NCI-H748 (cell line): Measurements from ENCODE around the gene DCST2.

Experiments used
- DNase-seq: peaks from one replicate; lab custom pipeline; 2025; ENCODE audit not compliant: unreplicated experiment; lab: John Stamatoyannopoulos, UW

The DCST2 gene

DNA sequence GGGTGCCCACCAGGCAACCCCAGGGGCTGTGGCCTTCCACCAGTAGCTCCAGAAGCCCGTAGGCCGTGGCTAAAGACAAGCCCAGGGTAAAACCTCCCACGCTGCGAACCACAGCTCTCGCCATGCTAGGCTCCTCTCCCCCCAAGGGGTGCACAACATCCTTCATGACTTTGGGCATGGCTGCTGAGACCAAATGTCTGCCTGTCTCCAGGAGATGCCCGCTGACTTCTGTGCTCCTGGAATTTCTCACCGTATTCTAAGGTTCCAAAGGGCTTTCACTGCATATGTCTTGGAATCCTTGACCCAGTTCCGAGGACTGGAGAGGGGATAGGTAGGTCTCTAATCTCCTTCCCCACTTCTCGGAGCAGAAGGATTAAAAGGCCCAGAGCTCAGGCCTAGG lies at the start of gene DCST2, which contains the start of gene DCST1:
DCST2 (minus strand) TSS at position 258 of the 400 bp plus-strand sequence; CDS start at position 178, 80 bp downstream.
DCST1 (plus strand) TSS at position 301 of the 400 bp plus-strand sequence. CDS start 213 bp downstream, outside the sequence.
- DNase-seq = no peak

GRCh38 chr1:155083052-155083541 lies 49.5 kb upstream of the DCST2 start:
- no peak for DNase-seq

DNA sequence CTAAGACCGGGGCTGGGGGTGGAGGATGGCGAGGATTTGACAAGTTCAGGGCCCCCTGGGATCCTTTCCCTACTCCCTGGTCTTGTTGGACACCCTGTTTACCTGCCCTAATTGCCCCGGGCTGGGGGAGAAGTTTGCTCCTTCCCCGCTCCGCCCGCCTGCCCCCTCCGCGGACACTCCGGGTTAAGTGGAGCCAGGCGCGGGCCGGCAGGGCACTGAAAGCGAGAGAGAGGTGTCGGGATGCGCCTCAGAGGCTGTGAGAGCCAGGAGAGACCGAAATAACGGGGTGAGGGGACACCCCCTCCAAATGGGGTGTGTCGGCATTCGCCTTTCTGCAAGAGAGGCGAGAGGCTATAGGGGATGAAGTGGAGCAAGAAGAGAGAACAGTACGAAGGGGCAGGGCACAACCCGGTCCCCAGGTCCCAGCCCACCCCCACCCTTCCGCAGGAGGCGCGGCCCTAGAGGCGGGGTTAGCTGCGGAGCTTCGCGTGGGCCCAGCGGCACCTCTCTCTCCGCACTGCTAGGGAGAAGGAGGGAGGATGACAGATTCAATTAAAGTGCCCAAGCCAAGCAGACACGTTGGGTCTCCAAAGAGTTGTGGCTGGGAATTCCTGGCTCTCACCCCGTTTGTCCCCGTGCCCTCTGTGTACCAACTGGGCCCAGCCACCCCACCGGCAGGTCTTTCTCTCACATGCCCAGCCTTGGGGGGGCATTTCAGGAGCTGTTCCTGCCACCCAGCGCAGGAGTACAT lies 48.9 kb upstream of the DCST2 start:
- peak; percentile 33 for DNase-seq

DNA sequence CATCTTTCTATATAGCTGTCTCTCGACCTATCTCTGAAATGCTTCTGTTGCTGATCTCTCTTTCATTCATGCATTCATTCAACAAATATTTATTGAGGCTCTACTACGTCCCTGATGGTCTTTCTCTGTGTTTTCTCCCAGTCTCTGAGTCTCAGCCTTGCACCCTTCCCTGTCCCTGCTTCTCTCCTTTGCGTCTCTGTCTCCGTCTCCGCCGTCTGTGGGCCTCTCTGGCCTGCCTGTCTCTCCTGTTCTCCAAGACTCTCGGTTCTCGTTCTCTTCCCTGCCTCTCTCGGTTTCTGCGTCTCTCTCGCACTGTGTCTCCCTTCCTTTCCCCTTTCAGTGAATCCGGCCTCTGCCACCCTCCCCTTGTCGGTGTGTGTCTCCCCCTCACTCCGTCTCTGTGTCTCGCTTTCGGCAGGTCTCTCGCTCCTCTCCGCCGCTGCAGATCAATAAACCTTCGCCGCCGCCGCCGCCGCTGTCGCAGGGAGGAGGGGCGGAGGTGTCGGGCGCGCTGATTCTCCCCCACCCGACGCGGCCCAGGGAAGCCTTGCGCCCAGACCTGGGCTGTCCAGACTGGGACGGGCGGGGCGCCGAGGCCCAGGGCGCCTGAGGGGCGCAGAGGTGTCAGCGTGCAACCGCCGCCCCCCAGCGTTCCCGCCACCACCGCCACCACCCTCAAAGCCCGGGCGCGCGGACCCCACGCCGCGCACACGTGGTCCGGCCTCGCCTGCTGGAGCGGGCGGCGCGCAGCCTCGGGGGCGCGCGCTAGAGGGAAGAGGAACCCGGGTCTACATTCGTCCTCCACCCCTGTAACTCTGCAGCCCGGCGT lies 48.1 kb upstream of the DCST2 start:
- DNase-seq = peak; percentile 66

DNA sequence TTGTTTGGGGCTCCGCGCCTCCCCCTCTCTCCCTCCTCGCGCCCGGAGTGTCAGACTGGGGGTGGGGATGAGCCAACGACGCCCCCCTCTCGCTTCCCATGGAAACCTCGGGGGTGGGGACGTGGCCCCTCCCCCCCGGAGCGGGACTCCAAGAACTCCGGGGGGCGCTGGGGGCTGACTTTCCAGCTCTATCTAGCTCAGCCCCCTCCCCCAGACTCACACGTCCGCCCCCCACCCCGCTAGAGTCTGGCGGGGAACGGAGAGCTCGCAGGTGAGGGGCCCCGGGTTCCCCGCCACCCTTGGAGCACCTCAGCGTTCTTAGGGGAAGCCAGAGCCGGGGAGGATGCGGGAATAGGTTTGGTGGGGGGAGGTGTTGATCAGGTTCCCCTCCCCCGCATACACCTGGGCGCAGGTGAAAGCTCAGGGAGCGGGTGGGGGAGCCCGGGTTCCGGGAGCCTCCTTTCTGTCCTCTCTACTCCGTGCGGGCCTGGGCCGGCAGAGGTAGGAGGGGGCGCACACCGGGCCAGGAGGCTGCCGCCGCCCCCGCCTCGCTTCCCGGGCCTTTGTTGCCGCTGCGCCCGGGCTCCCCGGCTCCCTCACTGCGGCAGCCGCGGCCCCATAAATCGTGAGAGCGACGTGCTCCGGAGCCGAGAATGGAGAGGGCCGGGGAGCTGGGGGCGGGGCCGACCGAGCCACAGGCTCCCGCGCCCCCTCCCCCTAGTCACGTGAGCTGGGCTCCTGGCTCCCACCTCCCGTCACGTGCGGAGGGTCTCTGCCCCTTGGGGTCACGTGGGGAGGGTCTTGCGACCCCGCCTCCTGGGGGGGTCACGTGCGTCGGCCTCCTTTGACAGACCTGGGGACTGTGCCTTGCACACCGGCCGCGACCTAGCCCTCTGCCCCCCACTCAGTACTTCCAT lies 47.0 kb upstream of the DCST2 start:
- peak; percentile 84 for DNase-seq

- DNase-seq = peak; percentile 54
These were observed 46.1 kb upstream of the DCST2 start for GRCh38 chr1:155079487-155080311.

DNA sequence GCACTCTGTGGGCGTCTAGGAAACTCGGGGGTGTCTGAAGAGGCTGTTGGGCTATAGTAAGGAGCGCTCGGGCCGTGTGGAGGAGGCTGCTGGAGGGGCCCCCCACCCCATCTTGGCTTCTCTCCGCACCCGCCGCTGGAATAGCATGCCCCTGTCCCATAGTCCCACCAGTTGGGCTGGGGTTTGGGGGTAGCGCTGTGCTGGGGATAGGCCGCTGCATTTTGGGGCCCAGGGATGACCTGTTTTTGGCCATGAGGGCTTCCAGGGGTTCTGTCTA lies 45.6 kb upstream of the DCST2 start:
- DNase-seq = no peak

GRCh38 chr1:155078469-155079209 lies 45.1 kb upstream of the DCST2 start, which contains the start of gene EFNA3:
TSS of gene EFNA3 (plus strand) at chr1:155078837. CDS start at chr1:155078942, 105 bp downstream.
- peak; percentile 79 for DNase-seq

DNA sequence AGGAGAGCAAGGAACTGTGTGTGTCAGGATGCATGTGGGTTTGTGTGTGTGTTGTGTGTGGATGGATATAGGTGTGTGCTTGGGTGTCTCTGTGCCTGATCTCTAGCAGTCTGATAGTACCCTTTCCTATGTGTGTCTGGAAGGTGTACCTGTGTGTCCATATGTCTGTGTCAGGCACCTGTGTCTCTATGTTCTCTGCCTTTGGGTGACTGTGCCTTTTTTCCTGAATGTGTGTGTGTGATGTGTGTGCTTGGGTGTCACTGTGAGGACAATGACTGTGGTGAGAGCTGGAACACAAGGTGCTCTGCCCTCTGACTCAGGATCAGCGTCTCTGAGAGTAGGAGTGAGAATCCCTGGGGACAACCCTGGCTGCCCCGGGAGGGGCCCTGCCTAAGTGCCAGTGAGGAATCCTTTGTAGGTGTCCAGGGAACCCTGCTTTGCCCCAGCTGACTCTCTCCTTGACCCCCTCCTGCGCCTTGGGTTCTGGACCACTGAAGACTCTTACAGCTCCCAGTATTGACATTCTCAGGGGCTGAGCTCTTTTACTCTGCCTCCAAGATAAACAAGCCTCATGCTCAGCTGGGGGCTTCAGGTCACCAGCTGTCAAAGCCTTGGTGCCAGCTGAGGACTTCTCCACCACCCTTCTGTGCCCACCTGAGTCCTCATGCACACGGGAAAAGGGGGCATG lies 44.3 kb upstream of the DCST2 start:
- DNase-seq = no peak

- no peak for DNase-seq
These were observed 43.8 kb upstream of the DCST2 start for GRCh38 chr1:155077346-155077745.

DNA sequence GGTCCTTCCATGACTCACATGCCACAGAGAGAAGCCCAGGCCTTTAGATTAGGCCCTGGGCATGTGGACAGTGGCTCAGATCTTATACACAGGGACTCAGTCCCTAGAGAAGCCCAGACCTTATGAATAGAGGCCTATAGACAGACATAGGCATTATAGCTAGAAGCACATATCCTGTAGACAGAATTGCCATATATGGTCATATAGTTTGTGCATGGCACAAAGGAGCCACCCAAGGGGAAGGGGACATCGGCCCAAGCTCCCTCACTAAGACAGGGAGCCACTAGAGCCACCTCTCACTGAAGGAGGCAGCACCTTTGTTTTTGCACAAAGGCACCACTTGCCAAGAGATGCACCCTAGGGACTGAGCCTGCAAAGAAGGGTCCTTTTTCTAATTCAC lies 42.8 kb upstream of the DCST2 start:
- DNase-seq = no peak

DNA sequence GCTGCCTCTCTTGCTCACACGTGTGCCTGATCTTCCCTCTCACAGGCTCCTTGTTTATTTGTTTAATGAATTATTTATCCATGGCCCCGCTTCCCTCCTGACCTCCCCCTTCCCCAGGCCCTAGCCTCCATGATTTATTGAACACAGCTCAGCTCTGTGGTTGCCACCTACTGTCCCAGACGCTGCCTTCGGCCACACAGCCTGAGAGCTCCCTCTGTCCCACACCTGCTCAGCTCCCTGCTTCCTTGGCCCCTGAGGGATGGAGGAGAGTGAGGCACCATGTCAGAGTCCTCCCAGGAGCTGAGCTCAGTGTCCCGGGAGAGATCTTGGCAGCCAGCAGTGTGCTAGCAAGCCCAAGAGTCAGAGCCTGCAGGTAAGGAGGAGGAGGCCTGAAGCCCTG lies 42.0 kb upstream of the DCST2 start:
- DNase-seq = no peak

- no peak for DNase-seq
These were observed 40.0 kb upstream of the DCST2 start for GRCh38 chr1:155073377-155074242.

GRCh38 chr1:155072531-155073289 lies 39.1 kb upstream of the DCST2 start:
- DNase-seq = no peak

- DNase-seq = peak; percentile 63
These were observed 38.1 kb upstream of the DCST2 start for GRCh38 chr1:155071701-155072100.

DNA sequence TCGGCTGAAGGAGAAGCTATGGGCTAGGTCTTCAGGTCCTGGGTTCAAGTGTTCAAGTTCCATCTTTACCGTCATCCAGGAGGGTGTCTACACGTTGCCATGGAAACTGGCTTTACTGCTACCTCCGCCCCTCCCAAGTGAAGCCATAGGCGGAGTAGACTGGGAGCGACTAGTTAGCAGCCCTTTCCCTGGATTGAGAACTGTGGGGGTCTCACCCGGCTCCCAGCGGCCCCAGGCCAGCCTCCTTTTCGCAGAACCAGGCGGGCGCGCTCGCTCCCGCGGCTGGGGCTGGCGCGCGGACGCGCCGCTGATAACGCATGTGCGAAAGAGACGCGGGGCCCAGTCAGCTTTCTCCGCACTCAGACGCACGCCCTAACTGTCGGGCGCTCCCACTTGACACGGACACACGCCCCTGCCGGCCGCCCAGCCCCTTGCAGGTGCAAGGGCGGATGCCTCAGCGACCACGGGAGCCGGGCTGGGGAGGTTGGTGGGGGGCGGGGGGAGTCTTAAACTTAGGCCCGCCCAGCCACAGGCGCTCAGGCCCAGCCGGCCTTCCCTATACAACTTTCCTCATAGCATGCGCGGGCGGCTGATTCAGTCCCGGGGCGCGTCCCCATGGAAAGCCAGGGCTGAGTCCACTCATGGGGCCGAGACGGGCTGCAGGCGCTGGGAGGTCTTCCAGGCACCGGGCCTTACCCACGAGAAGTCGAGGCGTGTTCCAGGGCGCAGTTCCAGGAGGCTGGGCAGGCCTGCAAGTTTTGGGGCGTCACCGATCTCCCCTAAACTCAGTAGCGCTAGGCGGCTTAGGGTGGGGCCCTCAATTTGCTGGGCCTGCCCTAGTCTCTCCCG lies 37.4 kb upstream of the DCST2 start:
- peak; percentile 92 for DNase-seq
